ACC112 (cell line): ENCODE data around the gene EFHC1.
A peak's percentile ranks its signal among the peaks of the same experiment; 100 is the strongest.

Experiments used
- H2AFZ ChIP-seq: fragments of 200-600 bp; sonication (generic); one replicate; pipeline ENCODE4 v1.6.0; 2017; ENCODE audit warnings: antibody characterized with exemption, low read length; ENCODE audit not compliant: unreplicated experiment
- H3K27ac ChIP-seq: fragments of 200-600 bp; sonication (generic); 2 replicates; pipeline ENCODE4 v1.5.1; 2014; ENCODE audit warnings: low read depth, mild to moderate bottlenecking, antibody characterized with exemption, low read length, moderate library complexity
- H3K27me3 ChIP-seq: fragments of 200-600 bp; sonication (generic); 2 replicates; pipeline ENCODE4 v1.6.1; 2014; ENCODE audit warnings: mild to moderate bottlenecking, antibody characterized with exemption, low read length, moderate library complexity, mixed read lengths; ENCODE audit not compliant: insufficient read depth
- H3K36me3 ChIP-seq: fragments of 200-600 bp; sonication (generic); 2 replicates; pipeline ENCODE4 v1.6.1; 2016; ENCODE audit warnings: mild to moderate bottlenecking, antibody characterized with exemption, low read length, moderate library complexity, mixed read lengths; ENCODE audit not compliant: insufficient read depth
- H3K4me1 ChIP-seq: fragments of 200-600 bp; sonication (generic); one replicate; pipeline ENCODE4 v1.6.1; 2016; ENCODE audit warnings: low read length, mixed read lengths; ENCODE audit not compliant: insufficient read depth, unreplicated experiment, control insufficient read depth
- H3K4me3 ChIP-seq: fragments of 200-600 bp; sonication (generic); 2 replicates; pipeline ENCODE4 v1.5.1; 2014; ENCODE audit warnings: mild to moderate bottlenecking, low read depth, low read length
- H3K79me2 ChIP-seq: fragments of 200-600 bp; sonication (generic); one replicate; pipeline ENCODE4 v1.6.0; 2016; ENCODE audit warnings: low read length; ENCODE audit not compliant: control insufficient read depth, unreplicated experiment, insufficient read depth

EFHC1 gene

DNA sequence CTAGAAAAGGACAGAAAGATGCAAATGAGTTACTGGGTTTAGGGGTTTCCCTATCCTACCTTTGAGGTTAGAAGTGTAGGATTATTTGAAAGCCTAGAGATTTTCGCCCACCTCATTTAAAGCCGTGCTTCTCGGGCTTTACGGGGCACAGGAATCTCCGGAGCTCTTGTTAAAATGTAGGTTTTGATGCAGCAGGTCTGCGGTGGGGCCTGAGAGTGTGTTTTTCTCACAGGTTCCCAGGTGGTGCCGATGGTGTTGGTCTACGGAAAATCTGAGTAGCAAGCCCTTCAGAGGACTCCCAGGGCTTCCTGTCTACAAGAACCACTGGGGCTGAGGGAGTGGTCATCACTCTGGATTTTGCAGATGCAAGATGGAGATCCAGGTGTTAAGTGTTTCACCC is 109.2 kb downstream of the EFHC1 start:
- Histone ChIP-seq H3K4me3 (no peak overlapping the region), H3K4me1 (peaks cover 60% of the 10 kb centered on the region), H2AFZ (no peak overlapping the region), H3K79me2 (peaks cover 93% of the 10 kb centered on the region), H3K27ac (peak overlapping the region; percentile 38; the same call in 1 of the 2 replicates), H3K27me3 (no peaks in the 10 kb centered on the region), H3K36me3 (peaks cover 46% of the 10 kb centered on the region)

DNA sequence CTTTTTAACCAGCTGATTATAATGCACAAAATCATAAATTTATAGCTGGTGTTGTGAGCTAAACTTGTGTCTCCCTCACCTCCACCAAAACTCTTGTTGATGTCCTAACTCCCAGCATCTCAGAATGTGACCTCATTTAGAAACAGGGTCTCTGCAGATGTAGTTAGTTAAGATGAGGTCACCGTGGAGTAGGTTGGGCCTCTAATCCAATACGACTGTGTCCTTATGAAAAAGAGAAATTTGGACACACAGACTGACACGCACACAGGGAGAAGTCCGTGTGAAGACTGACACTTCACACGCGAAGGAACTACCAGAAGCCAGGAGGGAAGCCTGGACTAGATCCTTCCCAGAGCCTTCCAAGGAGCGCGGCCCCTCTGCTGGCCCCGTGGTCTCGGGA is 110.2 kb downstream of the EFHC1 start:
- Histone ChIP-seq H3K36me3 (peaks cover 54% of the 10 kb centered on the region), H3K4me1 (peaks cover 53% of the 10 kb centered on the region), H3K27me3 (no peaks in the 10 kb centered on the region), H3K27ac (peak overlapping the region; percentile 71; the same call in 1 of the 2 replicates), H3K79me2 (peaks cover 92% of the 10 kb centered on the region), H3K4me3 (no peak overlapping the region), H2AFZ (no peak overlapping the region)

DNA sequence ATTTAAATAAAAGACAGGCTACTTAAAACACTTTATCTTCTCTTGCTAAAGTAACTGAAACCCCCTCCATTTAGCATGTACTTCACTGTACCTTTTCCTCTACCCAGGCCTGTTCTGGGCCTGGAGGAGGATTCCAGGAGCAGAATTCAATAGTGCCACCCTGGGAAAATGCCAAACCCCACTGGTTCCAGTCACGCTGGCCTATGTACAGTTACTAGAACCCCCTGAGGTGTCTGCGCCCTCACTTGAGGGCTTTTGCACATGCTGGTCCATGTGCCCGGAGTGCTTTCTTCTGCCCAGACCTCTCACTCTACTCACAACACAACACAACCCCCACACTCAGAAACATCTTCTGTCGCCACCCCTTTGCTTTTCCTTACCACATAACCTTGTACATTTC is 111.3 kb downstream of the EFHC1 start:
- no peak overlapping the region for H2AFZ ChIP-seq
- no peaks in the 10 kb centered on the region for H3K27me3 ChIP-seq
- H3K4me3 ChIP-seq, result no peak overlapping the region
- H3K4me1 ChIP-seq, result peaks cover 54% of the 10 kb centered on the region
- peak overlapping the region; percentile 71 for H3K27ac ChIP-seq
- peaks cover 92% of the 10 kb centered on the region for H3K79me2 ChIP-seq
- H3K36me3 ChIP-seq, result peaks cover 50% of the 10 kb centered on the region

GRCh38 chr6:52531834-52532233 is 111.7 kb downstream of the EFHC1 start:
- Histone ChIP-seq H3K79me2 (peaks cover 92% of the 10 kb centered on the region), H3K36me3 (peaks cover 50% of the 10 kb centered on the region), H2AFZ (no peak overlapping the region)

GRCh38 chr6:52532457-52532856 is 112.3 kb downstream of the EFHC1 start:
- Histone ChIP-seq H3K4me1 (peaks cover 58% of the 10 kb centered on the region), H3K27me3 (no peaks in the 10 kb centered on the region), H3K4me3 (no peak overlapping the region), H3K27ac (peak overlapping the region; percentile 71), H3K36me3 (peaks cover 50% of the 10 kb centered on the region), H3K79me2 (peaks cover 92% of the 10 kb centered on the region), H2AFZ (no peak overlapping the region)

More at GRCh38 chr6:52531834-52532233, 111.7 kb downstream of the EFHC1 start:
- Histone ChIP-seq H3K4me1 (peaks cover 54% of the 10 kb centered on the region), H3K27ac (peak overlapping the region; percentile 71), H3K27me3 (no peaks in the 10 kb centered on the region), H3K4me3 (no peak overlapping the region)

GRCh38 chr6:52533491-52533890 is 113.3 kb downstream of the EFHC1 start:
- Histone ChIP-seq H3K27me3 (no peaks in the 10 kb centered on the region), H3K27ac (peak overlapping the region; percentile 71), H3K4me1 (peaks cover 63% of the 10 kb centered on the region), H3K79me2 (peaks cover 92% of the 10 kb centered on the region), H3K4me3 (no peak overlapping the region), H3K36me3 (peaks cover 45% of the 10 kb centered on the region), H2AFZ (no peak overlapping the region)

- H3K27ac ChIP-seq, result peak overlapping the region; percentile 39
- no peak overlapping the region for H3K4me3 ChIP-seq
- peaks cover 39% of the 10 kb centered on the region for H3K36me3 ChIP-seq
- no peaks in the 10 kb centered on the region for H3K27me3 ChIP-seq
- no peak overlapping the region for H2AFZ ChIP-seq
- H3K79me2 ChIP-seq, result peaks cover 96% of the 10 kb centered on the region
- peaks cover 71% of the 10 kb centered on the region for H3K4me1 ChIP-seq
These were observed 114.2 kb downstream of the EFHC1 start for GRCh38 chr6:52534363-52534762.

- H3K4me3 ChIP-seq, result no peak overlapping the region
- peaks cover 97% of the 10 kb centered on the region for H3K79me2 ChIP-seq
- peak overlapping the region; percentile 39 for H3K27ac ChIP-seq
- no peak overlapping the region for H2AFZ ChIP-seq
- H3K27me3 ChIP-seq, result no peaks in the 10 kb centered on the region
- peaks cover 77% of the 10 kb centered on the region for H3K4me1 ChIP-seq
- H3K36me3 ChIP-seq, result peaks cover 33% of the 10 kb centered on the region
These were observed 114.8 kb downstream of the EFHC1 start for GRCh38 chr6:52534966-52535390.

GRCh38 chr6:52535711-52536423 is 115.7 kb downstream of the EFHC1 start:
- Histone ChIP-seq H3K36me3 (peaks cover 25% of the 10 kb centered on the region; the same call in 1 of the 2 replicates), H3K27ac (peak overlapping the region; percentile 96), H3K4me1 (peaks cover 86% of the 10 kb centered on the region), H3K27me3 (no peaks in the 10 kb centered on the region), H3K4me3 (no peak overlapping the region), H3K79me2 (peaks cover 97% of the 10 kb centered on the region), H2AFZ (no peak overlapping the region)

DNA sequence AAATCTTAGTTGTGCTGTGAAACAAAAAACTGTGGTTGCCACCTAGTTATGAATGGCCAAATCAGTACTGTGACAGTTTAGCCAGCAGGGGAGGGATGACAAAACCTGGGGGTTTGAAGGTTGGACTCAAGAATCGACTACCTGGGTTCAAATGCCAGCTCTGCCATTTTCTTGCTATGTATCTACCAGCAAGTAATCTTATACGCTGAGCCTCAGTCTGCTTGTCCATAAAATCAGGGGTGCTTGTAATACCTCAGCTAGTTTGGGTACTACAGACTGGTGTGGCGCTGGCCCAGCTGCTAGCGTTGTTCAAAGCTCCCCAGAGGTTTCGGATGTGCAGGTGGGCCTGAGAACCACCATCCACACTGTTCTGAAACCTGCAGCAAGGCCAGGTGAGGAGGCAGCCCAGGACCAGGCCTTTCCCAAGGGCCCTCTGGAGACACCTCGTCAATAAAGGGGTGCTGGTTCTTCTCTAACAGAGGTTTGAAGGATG is 116.3 kb downstream of the EFHC1 start:
- Histone ChIP-seq H3K27me3 (no peaks in the 10 kb centered on the region), H2AFZ (no peak overlapping the region), H3K4me3 (no peak overlapping the region), H3K4me1 (peaks cover 87% of the 10 kb centered on the region), H3K79me2 (peaks cover 97% of the 10 kb centered on the region), H3K36me3 (peaks cover 20% of the 10 kb centered on the region; the same call in 1 of the 2 replicates), H3K27ac (peak overlapping the region; percentile 96)
